K562 (cell line): ENCODE data around the gene AURKB. TPM values are rescaled to one million over a fixed set of nuclear protein-coding genes. Genes with fewer than 3 reads are reported as not detected.
A peak's percentile ranks its signal among the peaks of the same experiment; 100 is the strongest.

Experiments used
- ATAC-seq: fragments of 200-7000 bp; cut with Tn5 transposase; 3 replicates; pipeline ENCODE4 v1.9.1; 2020; ENCODE audit warnings: moderate library complexity
- BruUV-seq: library from RNA; stranded (reverse); fragments of 400-500 nt; replicated peaks from 2 replicates; lab custom pipeline; 2021; lab: Mats Ljungman, UMichigan
- CTCF ChIA-PET: fragments of 300-600 bp; formaldehyde crosslinking; extraction: SDS; loops from one replicate; lab custom pipeline; 2021; ENCODE audit warnings: low intra/inter-chr PET ratio; lab: Yijun Ruan, JAX
- POLR2A ChIA-PET: fragments of 300-600, 350-650 bp; sonication (Branson Sonifier 250); formaldehyde crosslinking; extraction: SDS; loops from one replicate; lab custom pipeline; 2021; ENCODE audit warnings: antibody characterized with exemption, inconsistent platforms; lab: Yijun Ruan, JAX
- DNase-seq, 4 experiments: peaks; one replicate each; pipeline versions ENCODE4 v3.0.0 to v3.0.0-alpha.2; 2011 to 2018; ENCODE audit warnings: low spot score in 3 of 4, mixed read lengths in 3 of 4; ENCODE audit errors: extremely low read depth in 1 of 4
- FAIRE-seq: peaks from 2 replicates; lab custom pipeline; 2011; peaks lifted over from hg19 to GRCh38; lab: Jason Lieb, UNC
- H2AFZ ChIP-seq: 2 replicates; pipeline ENCODE4 v1.6.0; 2011; ENCODE audit warnings: low read depth, low read length, control low read depth, inconsistent platforms
- H3K27ac ChIP-seq: fragments of 200-600 bp; 3 replicates; pipeline ENCODE4 v1.8.0; 2011; ENCODE audit warnings: low read depth, mild to moderate bottlenecking, control low read depth, inconsistent platforms, low read length, moderate library complexity, mixed read lengths; ENCODE audit errors: extremely low read depth
- H3K27me3 ChIP-seq, 2 experiments: fragments of 300-600 bp in 1 of 2; 2 replicates in 1 of 2; 3 replicates in 1 of 2; pipeline versions ENCODE4 v1.6.0 to v1.8.0; 2011; ENCODE audit warnings: inconsistent platforms in 2 of 2, low read length in 2 of 2, mild to moderate bottlenecking in 1 of 2, mixed read lengths in 1 of 2, moderate library complexity in 1 of 2; ENCODE audit not compliant: control insufficient read depth in 2 of 2, insufficient read depth in 2 of 2
- H3K36me3 ChIP-seq: fragments of 300-600 bp; 3 replicates; pipeline ENCODE4 v1.8.0; 2011; ENCODE audit warnings: mild to moderate bottlenecking, low read length, inconsistent platforms; ENCODE audit not compliant: control insufficient read depth, insufficient read depth
- H3K4me1 ChIP-seq, 2 experiments: fragments of 200-600 bp in 1 of 2; replicated peaks in 1 of 2; 2 replicates in 1 of 2; 3 replicates in 1 of 2; pipeline versions ENCODE4 v1.5.1 to v1.8.0; 2011; ENCODE audit warnings: inconsistent platforms in 2 of 2, low read length in 2 of 2, mild to moderate bottlenecking in 1 of 2, mixed read lengths in 1 of 2, moderate library complexity in 1 of 2; ENCODE audit not compliant: control insufficient read depth in 2 of 2, insufficient read depth in 2 of 2
- H3K4me2 ChIP-seq: 2 replicates; pipeline ENCODE4 v1.6.1; 2011; ENCODE audit warnings: low read length, control low read depth, inconsistent platforms, mixed read lengths; ENCODE audit not compliant: insufficient read depth
- H3K4me3 ChIP-seq: fragments of 200-600 bp; sonication (generic), shearing (Covaris generic); 2 replicates; pipeline ENCODE4 v1.5.1; 2016; ENCODE audit warnings: control low read depth, inconsistent platforms
- H3K79me2 ChIP-seq: fragments of 200-600 bp; 3 replicates; pipeline ENCODE4 v1.8.0; 2011; ENCODE audit warnings: low read length, inconsistent platforms; ENCODE audit not compliant: control insufficient read depth, insufficient read depth
- H3K9ac ChIP-seq, 2 experiments: 2 replicates each; pipeline versions ENCODE4 v1.6.0 to v1.6.1; 2011; ENCODE audit warnings: low read depth in 2 of 2, low read length in 2 of 2, control low read depth in 1 of 2, inconsistent platforms in 1 of 2, mild to moderate bottlenecking in 1 of 2, mixed read lengths in 1 of 2; ENCODE audit not compliant: insufficient read depth in 1 of 2
- H3K9me1 ChIP-seq: one replicate; pipeline ENCODE4 v1.6.0; 2011; ENCODE audit warnings: inconsistent platforms, mild to moderate bottlenecking, low read length, moderate library complexity; ENCODE audit not compliant: control insufficient read depth, insufficient read depth
- H3K9me3 ChIP-seq: replicated peaks from 2 replicates; pipeline ENCODE4 v1.5.1; 2011; ENCODE audit warnings: low read depth, low read length, inconsistent platforms; ENCODE audit not compliant: control insufficient read depth, insufficient read depth
- H4K20me1 ChIP-seq: replicated peaks from 2 replicates; pipeline ENCODE4 v1.6.1; 2011; ENCODE audit warnings: low read length, inconsistent platforms, mixed read lengths; ENCODE audit not compliant: control insufficient read depth, insufficient read depth
- CREM ChIP-seq: IDR thresholded peaks from 2 replicates; pipeline ENCODE4 v1.6.1; 2014; ENCODE audit warnings: antibody characterized with exemption, low read depth
- ETS1 ChIP-seq: conservative IDR thresholded peaks from 2 replicates; pipeline ENCODE4 v1.6.1; 2011; ENCODE audit warnings: low read depth, mild to moderate bottlenecking, low read length; ENCODE audit not compliant: control insufficient read depth
- ETV5 ChIP-seq: sonication (generic); formaldehyde crosslinking; IDR thresholded peaks from 2 replicates; pipeline ENCODE4 v1.4.0; 2020; ENCODE audit warnings: low read depth, mild to moderate bottlenecking, missing genetic modification reagents
- HDAC2 ChIP-seq: fragments of 450-650 bp; IDR thresholded peaks from 2 replicates; pipeline ENCODE4 v1.6.1; 2016; ENCODE audit warnings: mild to moderate bottlenecking
- RBM22 ChIP-seq: fragments of 200-400 bp; formaldehyde crosslinking; IDR thresholded peaks from 2 replicates; pipeline ENCODE4 v1.6.1; 2018; ENCODE audit warnings: low read length, low read depth; ENCODE audit not compliant: poor library complexity, severe bottlenecking
- ZBTB17 ChIP-seq: fragments of 450-650 bp; formaldehyde crosslinking; IDR thresholded peaks from 2 replicates; pipeline ENCODE4 v1.4.0; 2020; ENCODE audit warnings: mild to moderate bottlenecking
- ZBTB33 ChIP-seq: sonication (generic); formaldehyde crosslinking; IDR thresholded peaks from 2 replicates; pipeline ENCODE4 v1.8.1; 2023; ENCODE audit warnings: mild to moderate bottlenecking, missing genetic modification reagents
- WGBS: fragments of 100-300 bp; shearing (Covaris generic); methylation state at CpG from one replicate; pipeline ENCODE4 v1.1.6; 2016; ENCODE audit warnings: low coverage, mixed read lengths; ENCODE audit not compliant: insufficient coverage; ENCODE audit errors: missing lambda C conversion rate; 5-methylcytosine and 5-hydroxymethylcytosine counted together
- in situ Hi-C: fragments of 300-500 bp; cut with MboI; formaldehyde crosslinking; loops from 4 replicates; pipeline ENCODE4 v1.15.0; 2018; ENCODE audit warnings: inconsistent platforms, mixed read lengths
- intact Hi-C: fragments of 100-400 bp; cut with micrococcal nuclease; formaldehyde crosslinking; loops from 2 replicates; pipeline ENCODE4 v1.14.2; 2022
- polyA plus RNA-seq, 8 experiments: library from polyadenylated mRNA; depleted of rRNA in 4 of 8; stranded (reverse) in 5 of 8; unstranded in 3 of 8; fragments of >200 nt; fragmentation: Nextera tagmentation in 2 of 8; fragmentation: Illumina TruSeq in 1 of 8; extraction: Ambion mirVana in 2 of 8; extraction: Trizol in 1 of 8; gene quantifications; 2 replicates each; pipeline versions ENCODE4 v1.2.1 to v1.2.3, GENCODE V29; 2011 to 2014; ENCODE audit warnings: inconsistent platforms in 1 of 8, missing spikeins in 1 of 8
- total RNA-seq, 7 experiments: library from RNA; depleted of rRNA in 6 of 7; stranded (reverse); fragments of >200 nt in 6 of 7; fragmentation: Illumina TruSeq in 2 of 7; extraction: Trizol in 2 of 7; gene quantifications; 2 replicates each; pipeline versions ENCODE4 v1.2.1 to v1.2.3, GENCODE V29; 2011 to 2021; ENCODE audit warnings: low replicate concordance in 1 of 7
- TF ChIP-seq, protein P1 (sequence below), 3 experiments: IDR thresholded peaks in 2 of 3; conservative IDR thresholded peaks in 1 of 3; 2 replicates each; pipeline ENCODE4 v1.5.1; 2011 to 2012; ENCODE audit warnings: low read length in 3 of 3, mild to moderate bottlenecking in 3 of 3, control low read depth in 2 of 3, improper control_type of control experiment in 1 of 3, inconsistent platforms in 1 of 3, low read depth in 1 of 3, mixed read lengths in 1 of 3, moderate library complexity in 1 of 3; ENCODE audit not compliant: insufficient read depth in 2 of 3

Gene AURKB
- total and polyA plus RNA-seq, 9 of the 15 experiments (the other 6 are each of a cell fraction or from before 2014, with no cell fraction given), result 27.2 to 114 (median 74.8) TPM

- ChIA-PET POLR2A (interaction anchor here (0.6 to 8.6 kb wide), 3 partner anchors 10 to 13 kb away, joined by 4 to 105 read pairs (median 5); no protein-coding TSS in a partner anchor), CTCF (interaction anchor here (0.6 to 1.1 kb wide), 3 partner anchors 20 to 27 kb away, joined by 3 to 4 read pairs (median 3); no protein-coding TSS in a partner anchor)
- H2AFZ ChIP-seq, result 0 out of 2 replicates have a peak overlapping the region, but pooled peaks have one; percentile 19
- peak; percentile 45 to 89 (median 62) for DNase-seq
- H3K9ac ChIP-seq, result peak overlapping the region in 1 of 2 experiments; percentile 48; a peak in 2 of 4 replicates
- H3K27me3 ChIP-seq, result no peaks in the 10 kb centered on the region
- no peak overlapping the region for H3K4me3 ChIP-seq
- H3K4me1 ChIP-seq, result peaks cover 40 to 66% of the 10 kb centered on the region in 2 experiments
- FAIRE-seq, result peak; percentile 89
- peak overlapping the region; percentile 74 for H3K27ac ChIP-seq
- peak; percentile 47 for ATAC-seq
- peaks cover 45% of the 10 kb centered on the region for H3K79me2 ChIP-seq
- intact Hi-C loops (no loop called here), in situ Hi-C loops (no loop called here)
- H3K9me3 ChIP-seq, result no peaks in the 10 kb centered on the region
- WGBS, result 35% methylated on average over 17 of the region's 20 CpGs
- no TSS peak for BruUV-seq
- 0 out of 2 replicates have a peak, but pooled peaks cover 12% of the 10 kb centered on the region for H4K20me1 ChIP-seq
- H3K9me1 ChIP-seq, result peaks cover 5% of the 10 kb centered on the region
- peak overlapping the region; percentile 24 for H3K4me2 ChIP-seq
- peaks cover 29% of the 10 kb centered on the region; the same call in 2 of the 3 replicates for H3K36me3 ChIP-seq
- TF ChIP-seq HDAC2 (no peak), ETV5 (CRISPR knock-in tag) (no peak), ZBTB33 (0 out of 2 replicates have a peak, but pooled peaks have one; percentile 29), ZBTB17 (CRISPR knock-in tag) (no peak), CREM (peak; percentile 45), ETS1 (no peak), RBM22 (no peak)
- TF ChIP-seq, protein P1, sequence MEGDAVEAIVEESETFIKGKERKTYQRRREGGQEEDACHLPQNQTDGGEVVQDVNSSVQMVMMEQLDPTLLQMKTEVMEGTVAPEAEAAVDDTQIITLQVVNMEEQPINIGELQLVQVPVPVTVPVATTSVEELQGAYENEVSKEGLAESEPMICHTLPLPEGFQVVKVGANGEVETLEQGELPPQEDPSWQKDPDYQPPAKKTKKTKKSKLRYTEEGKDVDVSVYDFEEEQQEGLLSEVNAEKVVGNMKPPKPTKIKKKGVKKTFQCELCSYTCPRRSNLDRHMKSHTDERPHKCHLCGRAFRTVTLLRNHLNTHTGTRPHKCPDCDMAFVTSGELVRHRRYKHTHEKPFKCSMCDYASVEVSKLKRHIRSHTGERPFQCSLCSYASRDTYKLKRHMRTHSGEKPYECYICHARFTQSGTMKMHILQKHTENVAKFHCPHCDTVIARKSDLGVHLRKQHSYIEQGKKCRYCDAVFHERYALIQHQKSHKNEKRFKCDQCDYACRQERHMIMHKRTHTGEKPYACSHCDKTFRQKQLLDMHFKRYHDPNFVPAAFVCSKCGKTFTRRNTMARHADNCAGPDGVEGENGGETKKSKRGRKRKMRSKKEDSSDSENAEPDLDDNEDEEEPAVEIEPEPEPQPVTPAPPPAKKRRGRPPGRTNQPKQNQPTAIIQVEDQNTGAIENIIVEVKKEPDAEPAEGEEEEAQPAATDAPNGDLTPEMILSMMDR (IDR thresholded peaks at IDR 0.05 in 2 of 3, conservative IDR thresholded peaks at IDR 0.05 in 1 of 3; ENCODE audit: insufficient read depth in 2 of 3, low read depth in 1 of 3, low read length in 3 of 3), result peak; percentile 73 to 80 (median 79)
Observed at GRCh38 chr17:8158267-8159031, 51.9 kb downstream of the AURKB start.
